Adrenal gland (tissue), 12 donors: Measurements from ENCODE around the gene SLC46A2. TPM values are rescaled to one million over a fixed set of nuclear protein-coding genes. Genes with fewer than 3 reads are reported as not detected.

Experiments used
- DNase-seq, 7 donors: peaks; one replicate each; pipeline ENCODE4 v3.0.0-alpha.2; 2019 to 2020
- H3K27ac ChIP-seq, 5 donors: fragments of 200-600 bp; sonication (generic) in 4 of 5; 1 replicate in 3 of 5; 2 replicates in 2 of 5; pipeline versions ENCODE4 v1.5.1 to v1.8.0; 2016 to 2020; ENCODE audit warnings: mild to moderate bottlenecking in 1 of 5
- H3K27me3 ChIP-seq: fragments of 200-600 bp; 2 replicates; pipeline ENCODE4 v1.8.0; 2021
- H3K36me3 ChIP-seq, 2 donors: fragments of 200-600 bp; replicated peaks in 1 of 2; 1 replicate in 1 of 2; 2 replicates in 1 of 2; pipeline versions ENCODE4 v1.5.1 to v1.8.0; 2018 to 2022
- H3K4me1 ChIP-seq, 2 donors: fragments of 200-600 bp; replicated peaks in 1 of 2; 1 replicate in 1 of 2; 2 replicates in 1 of 2; pipeline versions ENCODE4 v1.5.1 to v1.8.0; 2018 to 2021
- H3K4me3 ChIP-seq, 4 donors: fragments of 200-600 bp; sonication (generic) in 3 of 4; one replicate each; pipeline ENCODE4 v1.5.1; 2016 to 2018
- H3K9me3 ChIP-seq, 3 donors: fragments of 200-600 bp; sonication (generic) in 1 of 3; replicated peaks in 1 of 3; 1 replicate in 2 of 3; 2 replicates in 1 of 3; pipeline versions ENCODE4 v1.5.1 to v1.8.0; 2016 to 2021
- POLR2A ChIP-seq, 2 donors: fragments of 450-650 bp; IDR thresholded peaks; one replicate each; pipeline ENCODE4 v1.6.1; 2017; ENCODE audit warnings: antibody characterized with exemption in 2 of 2, mild to moderate bottlenecking in 2 of 2, moderate library complexity in 1 of 2
- WGBS, 4 donors: extraction: QIAGEN DNeasy Blood & Tissue Kit in 2 of 4; methylation state at CpG; one replicate each; pipeline versions ENCODE4 v1.1.5 to v1.1.7; 2013 to 2017; 5-methylcytosine and 5-hydroxymethylcytosine counted together
- intact Hi-C, 2 donors: fragments of 100-400 bp; cut with DNase I; formaldehyde crosslinking; loops; one replicate each; pipeline versions ENCODE4 v1.14.1 to v1.15.0; 2022 to 2023
- polyA plus RNA-seq, 3 donors: library from polyadenylated mRNA; stranded (reverse); fragments of 200-250 nt in 2 of 3; fragments of 350-450 nt in 1 of 3; fragmentation: Illumina TruSeq in 1 of 3; extraction: RNeasy Lipid Tissue Mini Kit (QIAGEN cat#74804) in 1 of 3; gene quantifications; one replicate each; pipeline ENCODE4 v1.2.3, GENCODE V29; 2013 to 2014
- total RNA-seq, 9 donors: library from RNA; depleted of rRNA in 4 of 9; stranded (reverse); fragments of >200 nt in 4 of 9; fragments of 120-200 nt in 1 of 9; fragmentation: NEBNext Ultra II Directional in 1 of 9; extraction: Animal tissue kit (Norgen Biotek cat#: 25700) in 1 of 9; gene quantifications; one replicate each; pipeline versions ENCODE4 v1.1.0 to v1.2.4, GENCODE V29; 2013 to 2023
- TF ChIP-seq, protein P1 (sequence below), 6 experiments: fragments of 450-650 bp in 4 of 6; fragments of 200-600 bp in 2 of 6; sonication (generic) in 1 of 6; IDR thresholded peaks; 1 replicate in 5 of 6; 2 replicates in 1 of 6; pipeline versions ENCODE4 v1.5.1 to v1.8.0; 2016 to 2021; ENCODE audit warnings: antibody characterized with exemption in 6 of 6, mild to moderate bottlenecking in 2 of 6, moderate library complexity in 1 of 6
- donor health status: healthy with polysubstance abuse.
- donor health status: Bipolar disorder and iron deficiency.
- donor health status: DM: yes; HTN: yes; CAD: no.
- donor health status: DM: no; HTN: no; CAD: no.
- donor health status: DM: no; HTN: no; CAD: no.
- donor health status: DM: yes; HTN: yes; CAD: no.

SLC46A2 gene
- total and polyA plus RNA-seq, 12 donors: 0.07 to 1.9 (median 0.48) TPM; not detected in 6

DNA sequence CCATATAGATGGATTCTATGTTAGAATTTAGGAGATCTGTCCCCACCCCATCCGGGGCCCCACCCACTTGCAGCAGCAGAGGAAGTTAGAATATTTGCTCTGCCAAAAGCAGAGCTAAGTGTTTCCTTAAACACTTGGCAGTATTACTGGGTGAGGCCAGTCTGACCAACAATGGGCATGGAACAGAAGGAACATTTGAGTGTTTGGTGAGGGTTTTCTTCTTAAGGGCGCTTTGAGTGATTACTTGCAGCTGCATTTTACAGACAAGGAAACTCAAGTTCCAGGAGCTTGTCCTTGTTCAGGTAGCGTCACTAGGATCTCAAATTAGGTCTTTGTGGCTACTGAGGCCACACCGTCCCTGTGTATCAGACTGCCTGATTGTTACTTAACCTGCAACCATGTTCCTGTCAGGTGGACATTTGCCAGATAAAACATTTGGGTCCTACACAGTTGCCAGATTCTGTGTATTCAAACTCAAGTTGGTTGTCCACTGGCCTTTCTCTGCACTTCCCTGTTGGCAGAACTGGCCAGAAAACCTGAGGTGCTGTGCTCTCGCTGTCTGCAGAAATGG, 59.3 kb downstream of the SLC46A2 start:
- Histone ChIP-seq H3K36me3 (no peaks in the 10 kb centered on the region), H3K4me1 (peaks cover 0 to 4% of the 10 kb centered on the region in 2 donors), H3K4me3 (no peak overlapping the region), H3K9me3 (no peaks in the 10 kb centered on the region), H3K27ac (peak overlapping the region in 1 of 5 donors; percentile 7), H3K27me3 (no peaks in the 10 kb centered on the region)
- TF ChIP-seq, protein P1, sequence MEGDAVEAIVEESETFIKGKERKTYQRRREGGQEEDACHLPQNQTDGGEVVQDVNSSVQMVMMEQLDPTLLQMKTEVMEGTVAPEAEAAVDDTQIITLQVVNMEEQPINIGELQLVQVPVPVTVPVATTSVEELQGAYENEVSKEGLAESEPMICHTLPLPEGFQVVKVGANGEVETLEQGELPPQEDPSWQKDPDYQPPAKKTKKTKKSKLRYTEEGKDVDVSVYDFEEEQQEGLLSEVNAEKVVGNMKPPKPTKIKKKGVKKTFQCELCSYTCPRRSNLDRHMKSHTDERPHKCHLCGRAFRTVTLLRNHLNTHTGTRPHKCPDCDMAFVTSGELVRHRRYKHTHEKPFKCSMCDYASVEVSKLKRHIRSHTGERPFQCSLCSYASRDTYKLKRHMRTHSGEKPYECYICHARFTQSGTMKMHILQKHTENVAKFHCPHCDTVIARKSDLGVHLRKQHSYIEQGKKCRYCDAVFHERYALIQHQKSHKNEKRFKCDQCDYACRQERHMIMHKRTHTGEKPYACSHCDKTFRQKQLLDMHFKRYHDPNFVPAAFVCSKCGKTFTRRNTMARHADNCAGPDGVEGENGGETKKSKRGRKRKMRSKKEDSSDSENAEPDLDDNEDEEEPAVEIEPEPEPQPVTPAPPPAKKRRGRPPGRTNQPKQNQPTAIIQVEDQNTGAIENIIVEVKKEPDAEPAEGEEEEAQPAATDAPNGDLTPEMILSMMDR (IDR thresholded peaks at IDR 0.05): no peak
- TF ChIP-seq POLR2A (IDR thresholded peaks at IDR 0.05): no peak
- 70 to 87% (median 81%) methylated on average over 5 of the region's 5 CpGs for WGBS, 4 donors
- intact Hi-C loops: no loop called here
- DNase-seq: peak in 3 of 7 donors; percentile 20 to 27 (median 25)

Other genes with a start within 250 kb of the SLC46A2 start
- 10 to 100 TPM; 12.5 to 28.2 (median 20.2) TPM for gene INIP, start 172.8 kb downstream of the SLC46A2 start, total RNA-seq
- 10 to 100 TPM in 1 of 3 donors, 1 to 10 TPM in 2; 5.5 to 23.4 (median 6.7) TPM for gene INIP, start 172.8 kb downstream of the SLC46A2 start, polyA plus RNA-seq
- 10 to 100 TPM in 1 of 9 donors, 1 to 10 TPM in 8; 7.8 to 12.3 (median 9.4) TPM for gene SNX30, start 140.1 kb downstream of the SLC46A2 start, total RNA-seq
- 1 to 10 TPM in 2 of 3 donors, under 1 TPM in 1; 0.84 to 5.0 (median 2.0) TPM for gene SNX30, start 140.1 kb downstream of the SLC46A2 start, polyA plus RNA-seq
- 1 to 10 TPM in 2 of 9 donors, under 1 TPM in 3, not detected in 4; 0.50 to 7.0 (median 0.81) TPM for gene ZNF883, start 121.3 kb upstream of the SLC46A2 start, total RNA-seq
- 1 to 10 TPM in 1 of 3 donors, under 1 TPM in 2; 0.24 to 1.8 (median 0.51) TPM for gene ZNF883, start 121.3 kb upstream of the SLC46A2 start, polyA plus RNA-seq
- gene ZFP37, start 165.8 kb upstream of the SLC46A2 start, total RNA-seq: 1 to 10 TPM in 7 of 9 donors, under 1 TPM in 2; 0.12 to 4.7 (median 1.9) TPM
- gene ZFP37, start 165.8 kb upstream of the SLC46A2 start, polyA plus RNA-seq: 1 to 10 TPM in 2 of 3 donors, under 1 TPM in 1; 0.64 to 2.4 (median 1.0) TPM